ENCODE results near the gene PIMREG.

GRCh38 chr17:6444571-6445335 is 498 bp downstream of the PIMREG start:
- TF ChIP-seq CTCF (conservative IDR thresholded peaks at IDR 0.05; ENCODE audit: low read length) = no peak
- TF ChIP-seq EZH2phosphoT487 (IDR thresholded peaks at IDR 0.05; ENCODE audit: borderline replicate concordance) = no peak

All from Loucy (cell line).